Neural cell (in vitro differentiated cells): ENCODE results near the gene MRPL43.

Experiments used
- EP300 ChIP-seq: fragments of 450-650 bp; conservative IDR thresholded peaks from 2 replicates; pipeline ENCODE4 v1.6.1; 2014; ENCODE audit warnings: antibody characterized with exemption, mild to moderate bottlenecking, moderate library complexity; ENCODE audit not compliant: poor library complexity, severe bottlenecking
- TF ChIP-seq, protein P1 (sequence below): fragments of 450-650 bp; IDR thresholded peaks from 2 replicates; pipeline ENCODE4 v1.5.1; 2014; ENCODE audit warnings: antibody characterized with exemption, mild to moderate bottlenecking, moderate library complexity; ENCODE audit not compliant: poor library complexity, severe bottlenecking

DNA sequence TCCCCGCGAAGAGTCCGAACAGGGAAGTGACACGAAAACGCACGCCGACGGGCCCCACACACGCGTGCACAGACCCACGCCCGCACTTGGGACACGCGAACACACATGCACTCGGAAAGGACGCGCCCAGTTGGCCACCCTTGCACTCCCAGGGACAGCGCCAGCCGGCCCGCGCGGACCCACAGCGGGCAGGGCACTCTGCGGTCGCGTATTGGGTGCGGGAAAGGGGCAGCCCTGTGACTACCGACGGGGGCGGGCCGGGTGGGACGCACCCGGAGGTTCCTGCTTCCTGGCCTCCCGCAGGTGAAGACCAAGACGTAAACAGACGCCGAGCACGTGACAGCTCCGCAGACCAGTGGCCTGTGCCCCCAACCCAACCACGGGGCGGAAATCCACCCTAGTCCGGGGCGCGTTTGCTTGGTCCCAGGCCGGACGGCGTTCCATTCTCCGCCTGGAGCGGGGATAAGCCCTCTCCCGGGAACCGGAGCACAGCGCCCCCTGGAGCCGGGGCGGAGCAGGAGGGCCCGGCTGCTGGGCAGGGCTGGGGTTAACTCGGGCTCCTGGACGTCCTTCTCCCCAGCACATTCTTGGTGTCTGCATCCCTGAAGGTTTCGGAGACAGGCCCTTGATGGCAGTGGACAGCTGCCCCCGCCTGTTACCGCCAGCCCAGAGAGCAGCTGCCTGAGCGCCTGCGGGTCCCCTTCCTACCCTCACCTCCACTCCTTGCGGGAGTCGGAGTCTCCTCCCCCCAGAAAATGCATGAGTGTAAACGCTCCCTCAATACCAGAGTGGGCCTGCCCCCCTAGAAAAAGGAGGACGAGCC is 10.3 kb upstream of the MRPL43 start:
- TF ChIP-seq, protein P1, sequence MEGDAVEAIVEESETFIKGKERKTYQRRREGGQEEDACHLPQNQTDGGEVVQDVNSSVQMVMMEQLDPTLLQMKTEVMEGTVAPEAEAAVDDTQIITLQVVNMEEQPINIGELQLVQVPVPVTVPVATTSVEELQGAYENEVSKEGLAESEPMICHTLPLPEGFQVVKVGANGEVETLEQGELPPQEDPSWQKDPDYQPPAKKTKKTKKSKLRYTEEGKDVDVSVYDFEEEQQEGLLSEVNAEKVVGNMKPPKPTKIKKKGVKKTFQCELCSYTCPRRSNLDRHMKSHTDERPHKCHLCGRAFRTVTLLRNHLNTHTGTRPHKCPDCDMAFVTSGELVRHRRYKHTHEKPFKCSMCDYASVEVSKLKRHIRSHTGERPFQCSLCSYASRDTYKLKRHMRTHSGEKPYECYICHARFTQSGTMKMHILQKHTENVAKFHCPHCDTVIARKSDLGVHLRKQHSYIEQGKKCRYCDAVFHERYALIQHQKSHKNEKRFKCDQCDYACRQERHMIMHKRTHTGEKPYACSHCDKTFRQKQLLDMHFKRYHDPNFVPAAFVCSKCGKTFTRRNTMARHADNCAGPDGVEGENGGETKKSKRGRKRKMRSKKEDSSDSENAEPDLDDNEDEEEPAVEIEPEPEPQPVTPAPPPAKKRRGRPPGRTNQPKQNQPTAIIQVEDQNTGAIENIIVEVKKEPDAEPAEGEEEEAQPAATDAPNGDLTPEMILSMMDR: peak; percentile 67
- TF ChIP-seq EP300: no peak
